HL-60 (cell line): ENCODE measurements around the gene DGUOK.

Experiments
- DNase-seq, 2 experiments: peaks; one replicate each; pipeline ENCODE4 v3.0.0-alpha.2; 2010 to 2020; ENCODE audit warnings: low read depth in 1 of 2, low spot score in 1 of 2
- H3K27ac ChIP-seq: fragments of 250-450 bp; sonication (Bioruptor Pico); replicated peaks from 2 replicates; pipeline ENCODE4 v1.5.1; 2020; ENCODE audit warnings: mild to moderate bottlenecking, moderate library complexity
- H3K27me3 ChIP-seq: fragments of 250-450 bp; sonication (Bioruptor Pico); 2 replicates; pipeline ENCODE4 v1.5.1; 2021; ENCODE audit warnings: mild to moderate bottlenecking, moderate library complexity; ENCODE audit not compliant: insufficient read depth, poor library complexity, severe bottlenecking
- H3K4me3 ChIP-seq: replicated peaks from 2 replicates; pipeline ENCODE4 v1.5.1; 2011; ENCODE audit warnings: mild to moderate bottlenecking, control low read depth, low read length; ENCODE audit not compliant: insufficient read depth
- GABPA ChIP-seq: IDR thresholded peaks from 2 replicates; pipeline ENCODE4 v1.6.1; 2012; ENCODE audit warnings: low read depth
- POLR2AphosphoS5 ChIP-seq: IDR thresholded peaks from 2 replicates; pipeline ENCODE4 v1.6.1; 2012; ENCODE audit warnings: low read depth
- SPI1 ChIP-seq: IDR thresholded peaks from 2 replicates; pipeline ENCODE4 v1.6.1; 2012; ENCODE audit warnings: low read depth, mild to moderate bottlenecking, borderline replicate concordance
- TF ChIP-seq, protein P1 (sequence below): IDR thresholded peaks from one replicate; pipeline ENCODE4 v1.5.1; 2011; ENCODE audit warnings: low read length, control low read depth, inconsistent platforms; ENCODE audit not compliant: insufficient read depth
- TF ChIP-seq, protein P2 (sequence below): IDR thresholded peaks from 2 replicates; pipeline ENCODE4 v1.6.1; 2012; ENCODE audit warnings: low read depth; ENCODE audit not compliant: insufficient replicate concordance

The DGUOK gene

DNA sequence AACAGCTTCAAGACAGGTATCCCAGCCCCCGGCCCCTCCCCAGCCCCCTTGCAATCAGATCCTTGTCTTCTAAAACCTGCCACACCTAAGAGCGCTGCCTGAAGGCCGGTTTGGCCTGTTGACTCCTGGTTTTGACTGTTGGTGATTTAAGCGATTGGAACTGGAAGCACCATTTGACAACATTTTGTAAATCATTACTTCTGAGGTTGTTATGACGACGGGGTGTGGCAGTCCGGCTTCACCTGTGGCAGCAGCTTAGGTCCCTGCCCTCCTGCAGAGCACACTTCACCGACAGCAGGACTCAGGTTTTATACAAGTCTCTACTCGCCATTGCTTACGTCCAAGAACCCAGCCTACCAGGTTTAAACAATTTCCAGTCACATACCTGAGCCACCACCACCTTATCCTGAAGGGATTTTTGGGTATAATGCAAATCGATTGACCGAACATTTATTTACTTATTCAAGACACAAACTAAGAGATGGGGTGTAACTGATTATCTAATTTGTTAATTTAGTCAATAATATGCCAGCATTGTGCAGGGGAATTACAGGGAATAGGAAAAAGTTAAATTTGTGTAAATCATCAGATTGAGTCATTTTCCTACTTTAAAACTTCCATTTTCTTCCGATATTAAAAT lies 707 bp upstream of the DGUOK start:
- Histone ChIP-seq H3K27me3 (no peaks in the 10 kb centered on the region), H3K27ac (peak overlapping the region; percentile 88), H3K4me3 (no peak overlapping the region)
- TF ChIP-seq, protein P1, sequence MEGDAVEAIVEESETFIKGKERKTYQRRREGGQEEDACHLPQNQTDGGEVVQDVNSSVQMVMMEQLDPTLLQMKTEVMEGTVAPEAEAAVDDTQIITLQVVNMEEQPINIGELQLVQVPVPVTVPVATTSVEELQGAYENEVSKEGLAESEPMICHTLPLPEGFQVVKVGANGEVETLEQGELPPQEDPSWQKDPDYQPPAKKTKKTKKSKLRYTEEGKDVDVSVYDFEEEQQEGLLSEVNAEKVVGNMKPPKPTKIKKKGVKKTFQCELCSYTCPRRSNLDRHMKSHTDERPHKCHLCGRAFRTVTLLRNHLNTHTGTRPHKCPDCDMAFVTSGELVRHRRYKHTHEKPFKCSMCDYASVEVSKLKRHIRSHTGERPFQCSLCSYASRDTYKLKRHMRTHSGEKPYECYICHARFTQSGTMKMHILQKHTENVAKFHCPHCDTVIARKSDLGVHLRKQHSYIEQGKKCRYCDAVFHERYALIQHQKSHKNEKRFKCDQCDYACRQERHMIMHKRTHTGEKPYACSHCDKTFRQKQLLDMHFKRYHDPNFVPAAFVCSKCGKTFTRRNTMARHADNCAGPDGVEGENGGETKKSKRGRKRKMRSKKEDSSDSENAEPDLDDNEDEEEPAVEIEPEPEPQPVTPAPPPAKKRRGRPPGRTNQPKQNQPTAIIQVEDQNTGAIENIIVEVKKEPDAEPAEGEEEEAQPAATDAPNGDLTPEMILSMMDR, result no peak
- TF ChIP-seq SPI1 (no peak), POLR2AphosphoS5 (no peak), GABPA (no peak)
- TF ChIP-seq, protein P2, sequence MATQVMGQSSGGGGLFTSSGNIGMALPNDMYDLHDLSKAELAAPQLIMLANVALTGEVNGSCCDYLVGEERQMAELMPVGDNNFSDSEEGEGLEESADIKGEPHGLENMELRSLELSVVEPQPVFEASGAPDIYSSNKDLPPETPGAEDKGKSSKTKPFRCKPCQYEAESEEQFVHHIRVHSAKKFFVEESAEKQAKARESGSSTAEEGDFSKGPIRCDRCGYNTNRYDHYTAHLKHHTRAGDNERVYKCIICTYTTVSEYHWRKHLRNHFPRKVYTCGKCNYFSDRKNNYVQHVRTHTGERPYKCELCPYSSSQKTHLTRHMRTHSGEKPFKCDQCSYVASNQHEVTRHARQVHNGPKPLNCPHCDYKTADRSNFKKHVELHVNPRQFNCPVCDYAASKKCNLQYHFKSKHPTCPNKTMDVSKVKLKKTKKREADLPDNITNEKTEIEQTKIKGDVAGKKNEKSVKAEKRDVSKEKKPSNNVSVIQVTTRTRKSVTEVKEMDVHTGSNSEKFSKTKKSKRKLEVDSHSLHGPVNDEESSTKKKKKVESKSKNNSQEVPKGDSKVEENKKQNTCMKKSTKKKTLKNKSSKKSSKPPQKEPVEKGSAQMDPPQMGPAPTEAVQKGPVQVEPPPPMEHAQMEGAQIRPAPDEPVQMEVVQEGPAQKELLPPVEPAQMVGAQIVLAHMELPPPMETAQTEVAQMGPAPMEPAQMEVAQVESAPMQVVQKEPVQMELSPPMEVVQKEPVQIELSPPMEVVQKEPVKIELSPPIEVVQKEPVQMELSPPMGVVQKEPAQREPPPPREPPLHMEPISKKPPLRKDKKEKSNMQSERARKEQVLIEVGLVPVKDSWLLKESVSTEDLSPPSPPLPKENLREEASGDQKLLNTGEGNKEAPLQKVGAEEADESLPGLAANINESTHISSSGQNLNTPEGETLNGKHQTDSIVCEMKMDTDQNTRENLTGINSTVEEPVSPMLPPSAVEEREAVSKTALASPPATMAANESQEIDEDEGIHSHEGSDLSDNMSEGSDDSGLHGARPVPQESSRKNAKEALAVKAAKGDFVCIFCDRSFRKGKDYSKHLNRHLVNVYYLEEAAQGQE, result no peak
- no peak for DNase-seq

DNA sequence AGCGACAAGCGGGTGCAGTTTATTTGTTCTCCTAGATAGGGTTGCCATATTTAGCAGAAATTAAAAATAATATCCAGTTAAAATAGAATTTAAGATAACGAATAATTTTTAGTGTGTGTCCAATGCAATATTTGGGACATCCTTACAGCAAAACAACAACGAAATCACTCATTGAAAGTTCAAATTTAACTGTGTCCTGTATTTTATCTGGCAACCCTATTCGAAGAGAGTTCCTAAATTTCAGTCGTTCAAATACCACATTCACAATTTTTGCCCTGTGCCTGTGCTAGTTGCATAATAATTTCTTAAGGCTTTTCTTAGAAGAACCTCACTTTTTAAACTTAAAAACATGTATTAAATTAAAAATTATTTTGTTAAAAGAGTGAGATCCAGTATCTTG lies 664 bp downstream of the DGUOK start:
- Histone ChIP-seq H3K4me3 (peak overlapping the region; percentile 92), H3K27ac (peak overlapping the region; percentile 88), H3K27me3 (no peaks in the 10 kb centered on the region)
- no peak for DNase-seq
- TF ChIP-seq, protein P2, result no peak
- TF ChIP-seq POLR2AphosphoS5 (no peak), GABPA (no peak), SPI1 (no peak)
- TF ChIP-seq, protein P1, result no peak

DNA sequence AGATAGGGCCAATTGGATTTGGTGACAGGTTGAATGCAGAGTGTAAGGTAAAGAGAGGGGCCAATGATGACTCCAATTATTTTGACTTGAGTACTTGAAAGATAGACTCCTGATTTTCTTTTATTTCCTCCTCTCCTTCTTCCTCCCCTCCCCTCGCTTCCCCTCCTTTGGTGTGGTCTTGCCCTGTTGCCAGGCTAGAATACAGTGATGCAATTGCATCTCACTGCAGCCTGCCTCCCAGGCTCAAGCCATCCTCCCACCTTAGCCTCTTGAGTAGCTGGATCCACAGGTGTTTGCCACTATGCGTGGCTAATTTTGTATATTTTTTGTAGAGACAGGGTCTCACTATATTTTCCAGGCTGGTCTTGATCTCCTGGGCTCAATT lies 2.3 kb downstream of the DGUOK start:
- no peak overlapping the region for H3K27ac ChIP-seq
- peak in 1 of 2 experiments; percentile 42 for DNase-seq
- H3K27me3 ChIP-seq, result no peaks in the 10 kb centered on the region
- TF ChIP-seq, protein P2, result no peak
- no peak for TF ChIP-seq SPI1
- TF ChIP-seq, protein P1, result no peak
- no peak for TF ChIP-seq POLR2AphosphoS5
- TF ChIP-seq GABPA, result no peak
- no peak overlapping the region for H3K4me3 ChIP-seq
